Liver (tissue), 9 donors: ENCODE data around the gene IQCM. TPM values are rescaled to one million over a fixed set of nuclear protein-coding genes. Genes with fewer than 3 reads are reported as not detected.

ENCODE experiments used
- DNase-seq: peaks from one replicate; pipeline ENCODE4 v3.0.0-alpha.2; 2017; ENCODE audit warnings: low spot score
- H3K27ac ChIP-seq, 2 donors: one replicate each; pipeline ENCODE4 v1.7.0; 2013; ENCODE audit warnings: inconsistent platforms in 2 of 2, low read length in 2 of 2, control low read depth in 1 of 2, low read depth in 1 of 2, mild to moderate bottlenecking in 1 of 2
- H3K27me3 ChIP-seq, 4 donors: one replicate each; pipeline versions ENCODE4 v1.6.1 to v1.7.0; 2013; ENCODE audit warnings: low read length in 3 of 4, inconsistent platforms in 1 of 4, mild to moderate bottlenecking in 1 of 4, moderate library complexity in 1 of 4; ENCODE audit not compliant: control insufficient read depth in 4 of 4, insufficient read depth in 4 of 4
- H3K36me3 ChIP-seq, 4 donors: one replicate each; pipeline versions ENCODE4 v1.6.1 to v1.7.0; 2013; ENCODE audit warnings: low read length in 3 of 4, mild to moderate bottlenecking in 3 of 4, low read depth in 1 of 4, moderate library complexity in 1 of 4; ENCODE audit not compliant: control insufficient read depth in 4 of 4, insufficient read depth in 3 of 4
- H3K4me1 ChIP-seq, 4 donors: one replicate each; pipeline versions ENCODE4 v1.6.1 to v1.7.0; 2013; ENCODE audit warnings: low read length in 3 of 4, mild to moderate bottlenecking in 3 of 4, moderate library complexity in 1 of 4; ENCODE audit not compliant: control insufficient read depth in 4 of 4, insufficient read depth in 4 of 4
- H3K4me3 ChIP-seq, 3 donors: one replicate each; pipeline versions ENCODE4 v1.6.1 to v1.7.0; 2013; ENCODE audit warnings: low read length in 3 of 3, control low read depth in 1 of 3, low read depth in 1 of 3, mild to moderate bottlenecking in 1 of 3
- H3K9ac ChIP-seq, 2 donors: one replicate each; pipeline ENCODE4 v1.7.0; 2013; ENCODE audit warnings: low read length in 2 of 2, mild to moderate bottlenecking in 2 of 2, moderate library complexity in 2 of 2, control low read depth in 1 of 2, low read depth in 1 of 2
- H3K9me3 ChIP-seq, 4 donors: one replicate each; pipeline versions ENCODE4 v1.6.1 to v1.7.0; 2013; ENCODE audit warnings: low read length in 3 of 4; ENCODE audit not compliant: control insufficient read depth in 4 of 4
- ATF3 ChIP-seq: IDR thresholded peaks from 2 replicates; pipeline ENCODE4 v1.6.1; 2016; ENCODE audit warnings: antibody characterized with exemption
- CTCF ChIP-seq: fragments of 150-350 bp; IDR thresholded peaks from 2 replicates; pipeline ENCODE4 v1.5.1; 2017; ENCODE audit warnings: improper control_type of control experiment, low read depth, low read length; ENCODE audit not compliant: missing input control
- EGR1 ChIP-seq, 2 donors: IDR thresholded peaks; 2 replicates each; pipeline ENCODE4 v1.6.1; 2016 to 2018; ENCODE audit warnings: antibody characterized with exemption in 2 of 2, low read depth in 2 of 2
- FOXA1 ChIP-seq: IDR thresholded peaks from 2 replicates; pipeline ENCODE4 v1.6.1; 2016; ENCODE audit warnings: antibody characterized with exemption
- FOXA2 ChIP-seq: IDR thresholded peaks from 2 replicates; pipeline ENCODE4 v1.6.1; 2016; ENCODE audit warnings: antibody characterized with exemption
- GABPA ChIP-seq, 2 donors: IDR thresholded peaks in 1 of 2; conservative IDR thresholded peaks in 1 of 2; 2 replicates each; pipeline ENCODE4 v1.6.1; 2016; ENCODE audit warnings: antibody characterized with exemption in 2 of 2, mild to moderate bottlenecking in 1 of 2, moderate library complexity in 1 of 2
- HNF4A ChIP-seq, 2 donors: conservative IDR thresholded peaks; 2 replicates each; pipeline ENCODE4 v1.6.1; 2016; ENCODE audit warnings: antibody characterized with exemption in 2 of 2, mild to moderate bottlenecking in 2 of 2
- HNF4G ChIP-seq: IDR thresholded peaks from 2 replicates; pipeline ENCODE4 v1.6.1; 2016; ENCODE audit warnings: antibody characterized with exemption
- JUND ChIP-seq, 2 donors: IDR thresholded peaks; 2 replicates each; pipeline ENCODE4 v1.6.1; 2016; ENCODE audit warnings: antibody characterized with exemption in 2 of 2
- MAX ChIP-seq: IDR thresholded peaks from 2 replicates; pipeline ENCODE4 v1.6.1; 2016; ENCODE audit warnings: antibody characterized with exemption
- NR2F2 ChIP-seq: IDR thresholded peaks from 2 replicates; pipeline ENCODE4 v1.6.1; 2016; ENCODE audit warnings: antibody characterized with exemption
- RAD21 ChIP-seq, 2 donors: IDR thresholded peaks; 2 replicates each; pipeline ENCODE4 v1.6.1; 2016; ENCODE audit warnings: antibody characterized with exemption in 2 of 2, mild to moderate bottlenecking in 2 of 2
- REST ChIP-seq: IDR thresholded peaks from 2 replicates; pipeline ENCODE4 v1.6.1; 2016; ENCODE audit warnings: antibody characterized with exemption, mild to moderate bottlenecking
- RXRA ChIP-seq, 2 donors: IDR thresholded peaks; 2 replicates each; pipeline ENCODE4 v1.6.1; 2017 to 2018; ENCODE audit warnings: antibody characterized with exemption in 2 of 2, mild to moderate bottlenecking in 1 of 2
- SP1 ChIP-seq: IDR thresholded peaks from 2 replicates; pipeline ENCODE4 v1.6.1; 2018; ENCODE audit warnings: antibody characterized with exemption, mild to moderate bottlenecking
- TAF1 ChIP-seq: conservative IDR thresholded peaks from 2 replicates; pipeline ENCODE4 v1.6.1; 2016; ENCODE audit warnings: antibody characterized with exemption, mild to moderate bottlenecking
- YY1 ChIP-seq: IDR thresholded peaks from 2 replicates; pipeline ENCODE4 v1.6.1; 2016; ENCODE audit warnings: antibody characterized with exemption, mild to moderate bottlenecking
- ZBTB33 ChIP-seq: IDR thresholded peaks from 2 replicates; pipeline ENCODE4 v1.6.1; 2016; ENCODE audit warnings: antibody characterized with exemption
- WGBS: extraction: QIAGEN DNeasy Blood & Tissue Kit; methylation state at CpG from one replicate; pipeline ENCODE4 v1.1.7; 2013; 5-methylcytosine and 5-hydroxymethylcytosine counted together
- polyA plus RNA-seq, 2 donors: library from polyadenylated mRNA; stranded (reverse) in 1 of 2; unstranded in 1 of 2; fragments of 200-250 nt in 1 of 2; fragments of >200 nt in 1 of 2; fragmentation: Nextera tagmentation in 1 of 2; extraction: Ambion mirVana in 1 of 2; gene quantifications; one replicate each; pipeline versions ENCODE4 v1.2.1 to v1.2.3, GENCODE V29; 2013 to 2015
- total RNA-seq, 2 donors: library from RNA; depleted of rRNA; stranded (reverse); fragments of >200 nt; gene quantifications; one replicate each; pipeline ENCODE4 v1.2.3, GENCODE V29; 2014
- donor health status: healthy.
- donor health status: healthy.
- donor health status: healthy.
- donor health status: healthy.
- donor health status: healthy.

Gene IQCM
- total and polyA plus RNA-seq, 4 donors, result 0.08 TPM; not detected in 3

GRCh38 chr4:149513081-149513480 is 302.6 kb downstream of the IQCM start (continued):
- no peak for TF ChIP-seq FOXA2
- no peak for TF ChIP-seq MAX
- TF ChIP-seq HNF4A (conservative IDR thresholded peaks at IDR 0.05), result no peak
- no peak for TF ChIP-seq HNF4G

GRCh38 chr4:149512501-149512900 is 303.1 kb downstream of the IQCM start:
- 33% methylated on average over 1 of the region's 1 CpG for WGBS
- peaks cover 0 to 1% (median 0%) of the 10 kb centered on the region in 4 donors for H3K9me3 ChIP-seq
- no peak overlapping the region for H3K27ac ChIP-seq
- H3K27me3 ChIP-seq, result no peaks in the 10 kb centered on the region
- no peak for DNase-seq
- H3K4me3 ChIP-seq, result no peak overlapping the region
- no peaks in the 10 kb centered on the region for H3K36me3 ChIP-seq
- peak in 1 of 2 donors; percentile 36 for TF ChIP-seq HNF4A (conservative IDR thresholded peaks at IDR 0.05)
- no peak for TF ChIP-seq FOXA2
- no peak for TF ChIP-seq HNF4G
- no peak for TF ChIP-seq RXRA (IDR thresholded peaks at IDR 0.05)
- no peak for TF ChIP-seq GABPA (IDR thresholded peaks at IDR 0.05 in 1 of 2, conservative IDR thresholded peaks at IDR 0.05 in 1 of 2)
- H3K9ac ChIP-seq, result no peak overlapping the region
- H3K4me1 ChIP-seq, result peaks cover 7 to 17% (median 12%) of the 10 kb centered on the region in 4 donors

- Histone ChIP-seq H3K36me3 (no peaks in the 10 kb centered on the region), H3K27ac (no peak overlapping the region), H3K9ac (no peak overlapping the region), H3K9me3 (peaks cover 0 to 1% (median 0%) of the 10 kb centered on the region in 4 donors), H3K4me1 (peaks cover 7 to 23% (median 14%) of the 10 kb centered on the region in 4 donors), H3K4me3 (no peak overlapping the region), H3K27me3 (no peaks in the 10 kb centered on the region)
- DNase-seq, result no peak
- WGBS, result 77% methylated on average over 2 of the region's 2 CpGs
- TF ChIP-seq SP1 (no peak), HNF4G (no peak), ZBTB33 (peak; percentile 31), REST (no peak), YY1 (peak; percentile 11), EGR1 (IDR thresholded peaks at IDR 0.05; ENCODE audit: low read depth in 2 of 2) (no peak), RAD21 (IDR thresholded peaks at IDR 0.05) (peak; percentile 21 to 59), TAF1 (no peak), RXRA (IDR thresholded peaks at IDR 0.05) (peak in 1 of 2 donors; percentile 29), GABPA (IDR thresholded peaks at IDR 0.05 in 1 of 2, conservative IDR thresholded peaks at IDR 0.05 in 1 of 2) (no peak), CTCF (peak; percentile 18), FOXA1 (no peak), FOXA2 (no peak), MAX (no peak), NR2F2 (no peak), JUND (IDR thresholded peaks at IDR 0.05) (no peak), ATF3 (no peak), HNF4A (conservative IDR thresholded peaks at IDR 0.05) (peak; percentile 14 to 36)
Observed at GRCh38 chr4:149511558-149512298, 303.9 kb downstream of the IQCM start.
